ENCODE results near the gene LZTS2. TPM values are rescaled to one million over a fixed set of nuclear protein-coding genes. Genes with fewer than 3 reads are reported as not detected.
A peak's percentile ranks its signal among the peaks of the same experiment; 100 is the strongest.

The LZTS2 gene
- total RNA-seq, 1 donor from 2014 or later: 52.6 TPM

DNA sequence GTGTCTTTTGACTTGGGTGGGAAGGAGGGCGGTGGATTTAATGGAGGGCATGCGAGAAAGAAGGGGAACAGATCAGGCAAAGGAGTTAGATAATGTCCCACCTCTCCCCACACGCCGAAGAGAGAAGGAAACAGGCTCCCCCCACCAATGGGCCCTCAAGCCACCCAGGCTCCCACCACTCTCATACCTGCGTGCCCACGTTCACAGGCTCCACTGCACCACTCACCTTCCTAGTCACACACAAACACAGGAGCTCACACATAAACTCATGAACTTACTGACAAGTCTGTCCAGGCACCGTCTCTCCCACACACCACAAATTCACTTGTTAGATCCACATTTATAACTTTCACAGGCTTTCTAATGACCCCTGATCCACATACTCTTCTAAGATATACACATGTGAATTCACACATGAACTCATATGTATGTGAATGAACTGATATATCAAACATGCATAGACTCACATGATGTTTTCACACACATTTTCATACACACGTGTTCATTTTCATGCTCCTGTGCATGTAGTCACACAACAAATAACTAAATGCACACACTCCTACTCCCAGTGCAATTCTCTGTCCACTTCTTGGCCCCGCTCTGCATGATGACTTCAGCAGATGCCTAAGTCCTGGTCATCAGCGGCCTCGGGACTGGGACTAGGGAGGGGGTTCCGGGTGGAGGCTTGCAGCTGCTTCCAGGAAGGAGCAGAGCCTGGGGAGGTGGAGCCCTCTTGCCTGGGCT, 1.5 kb downstream of the LZTS2 start:
- ATAC-seq (peak in 1 of 2 donors; percentile 6), DNase-seq (peak; percentile 76)
- Histone ChIP-seq H3K4me1 (peaks cover 68% of the 10 kb centered on the region), H3K4me3 (peak overlapping the region; percentile 75), H3K27ac (peak overlapping the region; percentile 98), H3K36me3 (peaks cover 36% of the 10 kb centered on the region), H3K9me3 (no peaks in the 10 kb centered on the region), H3K27me3 (ENCODE audit: low read depth) (no peaks in the 10 kb centered on the region)
- TF ChIP-seq, protein P1, sequence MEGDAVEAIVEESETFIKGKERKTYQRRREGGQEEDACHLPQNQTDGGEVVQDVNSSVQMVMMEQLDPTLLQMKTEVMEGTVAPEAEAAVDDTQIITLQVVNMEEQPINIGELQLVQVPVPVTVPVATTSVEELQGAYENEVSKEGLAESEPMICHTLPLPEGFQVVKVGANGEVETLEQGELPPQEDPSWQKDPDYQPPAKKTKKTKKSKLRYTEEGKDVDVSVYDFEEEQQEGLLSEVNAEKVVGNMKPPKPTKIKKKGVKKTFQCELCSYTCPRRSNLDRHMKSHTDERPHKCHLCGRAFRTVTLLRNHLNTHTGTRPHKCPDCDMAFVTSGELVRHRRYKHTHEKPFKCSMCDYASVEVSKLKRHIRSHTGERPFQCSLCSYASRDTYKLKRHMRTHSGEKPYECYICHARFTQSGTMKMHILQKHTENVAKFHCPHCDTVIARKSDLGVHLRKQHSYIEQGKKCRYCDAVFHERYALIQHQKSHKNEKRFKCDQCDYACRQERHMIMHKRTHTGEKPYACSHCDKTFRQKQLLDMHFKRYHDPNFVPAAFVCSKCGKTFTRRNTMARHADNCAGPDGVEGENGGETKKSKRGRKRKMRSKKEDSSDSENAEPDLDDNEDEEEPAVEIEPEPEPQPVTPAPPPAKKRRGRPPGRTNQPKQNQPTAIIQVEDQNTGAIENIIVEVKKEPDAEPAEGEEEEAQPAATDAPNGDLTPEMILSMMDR (IDR thresholded peaks at IDR 0.05): no peak
- intact Hi-C loops (cut with DNase I): no loop called here

DNA sequence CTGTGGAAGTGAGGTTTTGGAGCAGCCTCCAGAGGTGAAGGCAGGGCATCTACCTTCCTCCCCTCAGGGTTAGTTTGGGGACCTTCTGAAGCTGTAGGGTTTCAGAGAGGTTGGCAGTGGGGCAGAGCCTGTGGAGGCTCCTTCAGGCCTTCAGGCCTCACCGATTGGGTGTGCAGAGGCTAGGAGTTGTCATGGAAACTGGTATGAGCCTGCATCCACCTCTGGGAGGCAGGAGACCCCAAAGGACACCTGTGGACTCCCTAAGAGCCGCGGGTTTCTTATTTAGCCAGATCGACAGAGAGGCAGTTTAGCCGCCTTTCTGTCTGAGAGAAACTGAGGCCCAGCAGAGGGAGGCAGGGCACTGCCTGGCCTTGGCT, 2.0 kb downstream of the LZTS2 start:
- TF ChIP-seq, protein P1 (IDR thresholded peaks at IDR 0.05): no peak
- Histone ChIP-seq H3K27me3 (ENCODE audit: low read depth) (no peaks in the 10 kb centered on the region), H3K4me3 (peak overlapping the region; percentile 75), H3K36me3 (peaks cover 42% of the 10 kb centered on the region), H3K4me1 (peaks cover 62% of the 10 kb centered on the region), H3K9me3 (no peaks in the 10 kb centered on the region), H3K27ac (peak overlapping the region; percentile 98)
- intact Hi-C loops (cut with DNase I): no loop called here
- ATAC-seq (no peak), DNase-seq (no peak)

DNA sequence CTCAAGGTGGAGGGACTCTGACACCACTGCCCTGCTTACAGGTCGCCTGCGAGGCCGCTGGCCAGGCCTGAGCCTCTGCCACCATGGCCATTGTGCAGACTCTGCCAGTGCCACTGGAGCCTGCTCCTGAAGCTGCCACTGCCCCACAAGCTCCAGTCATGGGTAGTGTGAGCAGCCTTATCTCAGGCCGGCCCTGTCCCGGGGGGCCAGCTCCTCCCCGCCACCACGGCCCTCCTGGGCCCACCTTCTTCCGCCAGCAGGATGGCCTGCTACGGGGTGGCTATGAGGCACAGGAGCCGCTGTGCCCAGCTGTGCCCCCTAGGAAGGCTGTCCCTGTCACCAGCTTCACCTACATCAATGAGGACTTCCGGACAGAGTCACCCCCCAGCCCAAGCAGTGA, 2.8 kb downstream of the LZTS2 start:
- no peaks in the 10 kb centered on the region for H3K9me3 ChIP-seq
- H3K4me3 ChIP-seq: no peak overlapping the region
- peak overlapping the region; percentile 98 for H3K27ac ChIP-seq
- H3K36me3 ChIP-seq: peaks cover 50% of the 10 kb centered on the region
- no peaks in the 10 kb centered on the region for H3K27me3 ChIP-seq (ENCODE audit: low read depth)
- ATAC-seq (no peak), DNase-seq (no peak)
- intact Hi-C loops (cut with DNase I): no loop called here
- TF ChIP-seq, protein P1 (IDR thresholded peaks at IDR 0.05): no peak
- peaks cover 61% of the 10 kb centered on the region for H3K4me1 ChIP-seq

DNA sequence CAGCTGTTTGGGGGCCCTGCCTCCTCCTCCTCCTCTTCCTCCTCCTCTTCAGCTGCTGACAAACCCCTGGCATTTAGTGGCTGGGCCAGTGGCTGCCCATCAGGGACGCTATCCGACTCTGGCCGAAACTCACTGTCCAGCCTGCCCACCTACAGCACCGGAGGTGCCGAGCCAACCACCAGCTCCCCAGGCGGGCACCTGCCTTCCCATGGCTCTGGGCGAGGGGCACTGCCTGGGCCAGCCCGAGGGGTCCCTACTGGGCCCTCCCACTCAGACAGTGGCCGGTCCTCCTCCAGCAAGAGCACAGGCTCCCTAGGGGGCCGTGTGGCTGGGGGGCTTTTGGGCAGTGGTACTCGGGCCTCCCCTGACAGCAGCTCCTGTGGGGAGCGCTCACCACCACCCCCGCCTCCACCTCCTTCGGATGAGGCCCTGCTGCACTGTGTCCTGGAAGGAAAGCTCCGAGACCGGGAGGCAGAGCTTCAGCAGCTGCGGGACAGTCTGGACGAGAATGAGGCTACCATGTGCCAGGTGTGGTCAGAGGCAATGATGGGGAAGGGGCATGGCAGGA, 4.1 kb downstream of the LZTS2 start:
- Histone ChIP-seq H3K4me1 (peaks cover 57% of the 10 kb centered on the region), H3K27ac (peak overlapping the region; percentile 36), H3K4me3 (no peak overlapping the region), H3K27me3 (ENCODE audit: low read depth) (no peaks in the 10 kb centered on the region), H3K36me3 (peaks cover 51% of the 10 kb centered on the region), H3K9me3 (no peaks in the 10 kb centered on the region)
- DNase-seq (no peak), ATAC-seq (no peak)
- TF ChIP-seq, protein P1 (IDR thresholded peaks at IDR 0.05): no peak
- intact Hi-C loops (cut with DNase I): no loop called here

DNA sequence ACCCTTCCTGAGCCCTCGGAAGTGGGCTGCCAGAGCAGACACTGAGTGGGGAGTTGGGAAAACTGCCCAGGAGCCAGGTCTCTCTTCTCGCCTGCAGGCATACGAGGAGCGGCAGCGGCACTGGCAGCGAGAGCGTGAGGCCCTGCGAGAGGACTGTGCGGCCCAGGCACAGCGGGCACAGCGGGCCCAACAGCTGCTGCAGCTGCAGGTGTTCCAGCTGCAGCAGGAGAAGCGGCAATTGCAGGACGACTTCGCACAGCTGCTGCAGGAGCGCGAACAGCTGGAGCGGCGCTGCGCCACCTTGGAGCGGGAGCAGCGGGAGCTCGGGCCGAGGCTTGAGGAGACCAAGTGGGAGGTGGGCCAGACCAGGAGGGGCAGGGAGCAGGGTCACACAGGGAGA, 5.8 kb downstream of the LZTS2 start:
- ATAC-seq: no peak
- intact Hi-C loops (cut with DNase I): no loop called here
- H3K36me3 ChIP-seq: peaks cover 51% of the 10 kb centered on the region
- peak overlapping the region; percentile 25 for H3K27ac ChIP-seq
- TF ChIP-seq, protein P1 (IDR thresholded peaks at IDR 0.05): no peak
- H3K4me3 ChIP-seq: no peak overlapping the region
- peaks cover 54% of the 10 kb centered on the region for H3K4me1 ChIP-seq
- H3K27me3 ChIP-seq (ENCODE audit: low read depth): no peaks in the 10 kb centered on the region
- no peak for DNase-seq
- no peaks in the 10 kb centered on the region for H3K9me3 ChIP-seq
